Karpas-422 (cell line): Measurements from ENCODE around the gene ITFG1. TPM values are rescaled to one million over a fixed set of nuclear protein-coding genes. Genes with fewer than 3 reads are reported as not detected.

Experiments used
- DNase-seq: peaks from one replicate; pipeline ENCODE4 v3.0.0-alpha.2; 2015
- H2AFZ ChIP-seq: fragments of 200-600 bp; sonication (generic); 2 replicates; pipeline ENCODE4 v1.6.1; 2014; ENCODE audit warnings: antibody characterized with exemption, low read length, mixed read lengths
- H3K27ac ChIP-seq: fragments of 200-600 bp; sonication (generic); 2 replicates; pipeline ENCODE4 v1.5.1; 2014; ENCODE audit warnings: mild to moderate bottlenecking, low read length, moderate library complexity
- H3K27me3 ChIP-seq: fragments of 200-600 bp; sonication (generic); 2 replicates; pipeline ENCODE4 v1.6.1; 2014; ENCODE audit warnings: low read length, mixed read lengths
- H3K36me3 ChIP-seq: fragments of 200-600 bp; sonication (generic); 2 replicates; pipeline ENCODE4 v1.6.1; 2014; ENCODE audit warnings: low read length, mixed read lengths; ENCODE audit not compliant: insufficient read depth
- H3K4me1 ChIP-seq: fragments of 200-600 bp; sonication (generic); 2 replicates; pipeline ENCODE4 v1.6.1; 2014; ENCODE audit warnings: mild to moderate bottlenecking, low read length, mixed read lengths
- H3K4me2 ChIP-seq: fragments of 200-600 bp; sonication (generic); 2 replicates; pipeline ENCODE4 v1.6.1; 2014; ENCODE audit warnings: low read length, low read depth, mild to moderate bottlenecking; ENCODE audit not compliant: poor library complexity, severe bottlenecking
- H3K4me3 ChIP-seq: fragments of 200-600 bp; sonication (generic); 2 replicates; pipeline ENCODE4 v1.5.1; 2014; ENCODE audit warnings: mild to moderate bottlenecking, antibody characterized with exemption, low read length, mixed read lengths
- H3K79me2 ChIP-seq: fragments of 200-600 bp; sonication (generic); 2 replicates; pipeline ENCODE4 v1.6.1; 2014; ENCODE audit warnings: mild to moderate bottlenecking, low read length, mixed read lengths
- H3K9ac ChIP-seq: fragments of 200-600 bp; sonication (generic); 2 replicates; pipeline ENCODE4 v1.6.0; 2014; ENCODE audit warnings: low read length
- H3K9me2 ChIP-seq: fragments of 200-600 bp; sonication (generic), shearing (Covaris generic); replicated peaks from 2 replicates; pipeline ENCODE4 v1.6.0; 2014; ENCODE audit warnings: mild to moderate bottlenecking, low read length, moderate library complexity; ENCODE audit not compliant: insufficient read depth
- H3K9me3 ChIP-seq: fragments of 300-700, 200-600 bp; sonication (generic); 2 replicates; pipeline ENCODE4 v1.6.1; 2014; ENCODE audit warnings: low read length, mixed read lengths
- H4K20me1 ChIP-seq: fragments of 200-600 bp; sonication (generic); 2 replicates; pipeline ENCODE4 v1.6.1; 2014; ENCODE audit warnings: mild to moderate bottlenecking, antibody characterized with exemption, low read length, low read depth; ENCODE audit not compliant: insufficient read depth
- total RNA-seq: library from RNA; depleted of rRNA; stranded (reverse); fragments of >200 nt; shearing (Covaris generic); gene quantifications from 2 replicates; pipeline ENCODE4 v1.2.3, GENCODE V29; 2014; ENCODE audit warnings: low replicate concordance

The ITFG1 gene
- total RNA-seq, 1 experiment from 2014 or later, result 161 TPM

DNA sequence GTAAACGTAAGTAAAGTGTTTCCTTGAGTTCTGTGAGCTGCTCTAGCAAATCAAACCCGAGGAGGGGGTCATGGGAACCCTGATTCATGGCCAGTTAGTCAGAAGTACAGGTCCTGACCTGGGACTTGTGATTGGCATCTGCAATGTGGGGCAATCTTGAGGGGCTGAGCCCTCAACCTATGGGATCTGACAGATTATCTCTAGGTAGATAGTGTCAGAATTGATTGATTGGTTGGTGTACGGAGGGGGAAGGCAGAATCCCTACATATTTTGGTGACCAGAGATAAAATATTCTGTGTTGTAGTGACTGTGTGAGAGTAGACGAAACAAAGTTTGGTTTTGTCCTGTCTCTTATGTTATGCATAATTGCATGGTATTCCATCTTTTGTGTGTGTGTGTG, 216.7 kb downstream of the ITFG1 start:
- no peak overlapping the region for H3K9ac ChIP-seq
- H3K36me3 ChIP-seq, result no peaks in the 10 kb centered on the region; the same call in none of the 2 replicates
- no peaks in the 10 kb centered on the region for H4K20me1 ChIP-seq
- no peak overlapping the region for H2AFZ ChIP-seq
- H3K27ac ChIP-seq, result no peak overlapping the region
- no peaks in the 10 kb centered on the region for H3K9me3 ChIP-seq
- no peaks in the 10 kb centered on the region for H3K79me2 ChIP-seq
- H3K9me2 ChIP-seq, result no peaks in the 10 kb centered on the region
- no peak overlapping the region for H3K4me2 ChIP-seq
- H3K4me3 ChIP-seq, result no peak overlapping the region
- no peak for DNase-seq
- no peaks in the 10 kb centered on the region for H3K27me3 ChIP-seq
- no peaks in the 10 kb centered on the region for H3K4me1 ChIP-seq

DNA sequence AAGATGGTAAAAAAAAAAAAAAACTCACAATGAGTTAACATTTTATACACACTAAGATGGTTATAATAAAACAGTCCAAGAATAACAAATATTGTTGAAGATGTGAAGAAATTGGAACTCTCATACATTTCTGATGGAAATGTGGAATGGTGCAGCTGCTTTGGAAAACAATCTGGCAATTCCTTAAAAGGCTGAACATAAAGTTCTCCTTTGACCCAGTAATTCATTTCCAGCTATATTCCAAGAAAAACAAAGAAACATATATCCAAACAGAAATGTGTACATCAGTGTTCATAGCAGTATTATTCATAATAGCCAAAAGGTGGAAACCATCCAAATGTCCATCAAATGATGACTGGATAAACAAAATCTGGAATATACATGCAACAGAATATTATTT, 219.8 kb downstream of the ITFG1 start:
- Histone ChIP-seq H3K4me2 (no peak overlapping the region), H3K9ac (no peak overlapping the region), H3K4me3 (no peak overlapping the region), H2AFZ (no peak overlapping the region), H3K9me2 (no peaks in the 10 kb centered on the region), H3K27me3 (no peaks in the 10 kb centered on the region), H3K9me3 (no peaks in the 10 kb centered on the region), H3K27ac (no peak overlapping the region), H3K36me3 (peaks cover 4% of the 10 kb centered on the region), H3K4me1 (no peaks in the 10 kb centered on the region), H3K79me2 (no peaks in the 10 kb centered on the region), H4K20me1 (no peaks in the 10 kb centered on the region)
- no peak for DNase-seq

DNA sequence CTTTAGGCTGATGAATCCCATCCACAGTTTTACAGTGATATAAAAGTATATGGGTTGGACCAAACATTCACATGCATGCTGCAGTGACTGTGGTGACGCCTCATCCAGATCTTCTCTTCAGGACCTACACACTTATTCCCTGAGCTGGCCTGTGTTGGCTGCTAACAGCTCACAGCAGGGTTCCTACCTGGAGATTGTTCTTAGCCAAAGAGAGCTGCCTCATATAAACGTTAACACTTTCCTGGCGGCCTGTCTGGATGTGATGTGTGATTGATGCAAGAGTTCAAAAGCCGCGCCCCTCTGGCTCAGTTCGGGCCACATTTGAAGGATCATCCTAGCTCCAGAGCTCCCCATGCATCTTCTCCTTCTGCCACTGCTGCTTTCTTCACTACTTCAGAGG, 224.1 kb downstream of the ITFG1 start:
- DNase-seq, result no peak
- no peak overlapping the region for H3K4me3 ChIP-seq
- H3K4me2 ChIP-seq, result no peak overlapping the region
- H3K4me1 ChIP-seq, result no peaks in the 10 kb centered on the region
- H3K27ac ChIP-seq, result no peak overlapping the region
- no peaks in the 10 kb centered on the region for H3K27me3 ChIP-seq
- no peak overlapping the region for H3K9ac ChIP-seq
- H3K79me2 ChIP-seq, result no peaks in the 10 kb centered on the region
- no peaks in the 10 kb centered on the region for H3K9me3 ChIP-seq
- peaks cover 7% of the 10 kb centered on the region for H3K36me3 ChIP-seq
- H2AFZ ChIP-seq, result no peak overlapping the region
- no peaks in the 10 kb centered on the region for H3K9me2 ChIP-seq
- no peaks in the 10 kb centered on the region for H4K20me1 ChIP-seq

DNA sequence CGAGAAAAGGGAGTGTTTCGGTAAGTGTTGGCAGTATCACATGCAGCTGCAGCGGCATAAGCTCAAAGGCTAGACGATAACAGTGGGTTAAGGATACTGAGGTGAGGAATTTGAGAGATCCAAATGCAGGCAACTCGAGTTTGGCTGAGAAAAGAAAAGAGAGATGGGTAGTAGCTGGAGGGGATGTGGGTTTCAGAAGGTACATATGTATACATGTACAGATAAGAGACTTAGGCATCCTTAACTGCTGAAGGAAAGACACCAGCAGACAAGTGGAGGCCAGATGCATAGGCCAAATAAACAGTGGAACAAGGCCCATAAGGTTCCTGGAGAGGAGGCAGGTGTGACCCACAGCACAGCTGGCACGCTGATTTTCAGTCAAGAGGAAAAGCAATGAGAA, 230.6 kb downstream of the ITFG1 start:
- H3K9ac ChIP-seq, result no peak overlapping the region
- no peak overlapping the region for H2AFZ ChIP-seq
- H3K4me3 ChIP-seq, result no peak overlapping the region
- H3K27ac ChIP-seq, result no peak overlapping the region
- no peaks in the 10 kb centered on the region for H3K79me2 ChIP-seq
- no peak overlapping the region for H3K4me2 ChIP-seq
- peaks cover 14% of the 10 kb centered on the region; the same call in 1 of the 2 replicates for H3K36me3 ChIP-seq
- H4K20me1 ChIP-seq, result no peaks in the 10 kb centered on the region
- no peaks in the 10 kb centered on the region for H3K27me3 ChIP-seq
- no peak for DNase-seq
- H3K9me3 ChIP-seq, result no peaks in the 10 kb centered on the region
- H3K9me2 ChIP-seq, result 0 out of 2 replicates have a peak, but pooled peaks cover 4% of the 10 kb centered on the region
- H3K4me1 ChIP-seq, result no peaks in the 10 kb centered on the region

DNA sequence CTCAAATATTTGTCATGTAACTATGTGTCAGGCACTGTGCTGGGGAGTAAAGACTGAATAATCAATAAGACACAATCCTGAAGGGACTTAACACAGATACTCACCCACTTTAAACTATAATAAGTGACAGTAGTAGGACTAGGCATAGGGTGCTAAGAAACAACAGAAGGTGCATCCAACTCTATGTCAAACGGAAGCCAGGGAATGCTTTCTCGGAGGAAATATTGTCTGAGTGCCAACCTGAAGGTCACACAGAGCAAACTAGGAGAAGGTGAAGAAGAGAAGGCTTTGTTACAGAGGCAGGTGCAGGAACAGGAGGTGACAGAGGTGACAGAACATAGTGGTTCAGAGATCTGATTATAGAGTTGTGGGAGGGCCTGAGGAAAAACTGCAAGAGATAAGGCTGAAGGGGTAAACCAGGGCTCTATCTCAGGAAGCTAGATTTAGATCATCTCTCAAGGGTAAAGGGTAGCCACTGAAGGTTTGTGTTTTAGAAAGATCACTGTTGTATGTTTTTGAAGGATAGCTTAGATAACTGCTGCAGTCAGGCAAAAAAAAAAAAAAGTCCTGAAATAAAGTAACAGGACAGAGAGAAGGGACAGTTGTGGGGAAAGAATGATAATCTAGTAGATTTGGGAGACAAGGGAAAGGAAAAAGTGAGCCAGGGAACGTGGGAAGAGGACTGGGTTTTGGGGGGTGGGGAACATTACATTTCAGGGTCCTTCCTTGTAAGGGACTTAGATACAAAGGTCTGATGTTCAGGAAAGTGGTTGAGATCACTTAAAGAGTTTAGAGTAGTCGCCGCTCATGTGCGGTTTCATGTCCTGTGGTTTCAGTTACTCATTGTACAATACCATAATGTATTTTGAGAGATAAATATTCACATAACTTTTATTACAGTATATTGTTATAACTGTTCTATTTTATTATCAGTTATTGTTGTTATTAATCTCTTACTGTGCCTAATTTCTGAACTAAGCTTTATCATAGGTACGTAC, 231.5 kb downstream of the ITFG1 start:
- Histone ChIP-seq H3K4me1 (no peaks in the 10 kb centered on the region), H3K9me3 (no peaks in the 10 kb centered on the region; the same call in 1 of the 2 replicates), H3K27ac (no peak overlapping the region), H3K4me2 (no peak overlapping the region), H4K20me1 (no peaks in the 10 kb centered on the region), H3K36me3 (peaks cover 13% of the 10 kb centered on the region; the same call in 1 of the 2 replicates), H3K9ac (no peak overlapping the region), H3K79me2 (peaks cover 1% of the 10 kb centered on the region; the same call in 1 of the 2 replicates), H3K27me3 (no peaks in the 10 kb centered on the region), H2AFZ (no peak overlapping the region), H3K9me2 (0 out of 2 replicates have a peak, but pooled peaks cover 4% of the 10 kb centered on the region), H3K4me3 (no peak overlapping the region)
- no peak for DNase-seq

DNA sequence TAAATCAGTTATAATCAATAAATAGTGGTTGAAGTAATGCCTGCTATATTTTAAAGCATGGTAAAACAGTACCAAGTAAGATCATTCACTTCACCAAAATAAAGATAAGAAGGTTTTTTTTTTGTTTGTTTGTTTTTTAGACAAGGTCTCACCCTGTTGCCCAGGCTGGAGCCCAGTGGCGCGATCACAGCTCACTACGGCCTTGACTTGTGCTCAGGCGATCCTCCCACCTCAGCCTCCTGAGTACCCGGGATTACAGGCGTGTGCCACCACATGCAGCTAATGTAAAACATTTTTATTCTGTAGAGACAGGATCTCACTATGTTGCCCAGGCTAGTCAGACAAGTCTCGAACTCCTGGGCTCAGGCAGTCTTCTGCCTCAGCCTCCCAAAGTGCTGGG, 232.6 kb downstream of the ITFG1 start:
- no peak overlapping the region for H3K9ac ChIP-seq
- H3K9me3 ChIP-seq, result no peaks in the 10 kb centered on the region; the same call in 1 of the 2 replicates
- no peak overlapping the region for H3K4me3 ChIP-seq

DNA sequence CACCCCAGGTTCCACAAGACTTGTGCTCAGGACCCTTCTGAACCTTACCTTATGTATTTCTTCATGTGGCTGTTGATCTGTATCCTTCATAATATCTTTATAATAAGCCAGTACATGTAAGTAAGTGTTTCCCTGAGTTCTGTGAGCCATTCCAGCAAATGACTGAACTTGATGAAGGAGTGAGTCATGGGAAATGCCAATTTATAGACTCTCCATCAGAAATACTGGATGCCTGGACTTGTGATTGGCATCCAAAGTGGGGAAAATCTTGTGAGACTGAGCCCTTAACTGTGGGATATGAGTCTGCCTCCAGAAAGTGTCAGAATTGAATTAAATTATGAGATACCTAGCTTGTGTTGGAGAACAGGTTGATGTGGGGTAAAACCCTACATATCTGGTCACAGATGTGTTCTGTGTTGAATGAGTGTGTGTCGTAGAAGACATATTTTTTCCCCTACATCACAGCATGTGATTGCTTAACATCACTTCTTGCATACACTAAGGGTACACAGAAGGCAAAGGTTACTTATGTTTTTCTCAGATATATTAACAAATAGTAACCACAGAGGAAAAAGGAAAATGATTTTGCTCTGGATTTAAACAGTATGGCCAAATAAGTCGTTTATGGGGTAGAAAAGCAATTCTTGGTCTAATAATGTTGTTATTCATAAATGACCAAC, 247.0 kb downstream of the ITFG1 start:
- H2AFZ ChIP-seq, result no peak overlapping the region
- H3K27ac ChIP-seq, result no peak overlapping the region
- no peaks in the 10 kb centered on the region for H3K27me3 ChIP-seq
- H3K9ac ChIP-seq, result no peak overlapping the region
- no peaks in the 10 kb centered on the region for H3K79me2 ChIP-seq
- no peaks in the 10 kb centered on the region for H3K4me1 ChIP-seq
- no peaks in the 10 kb centered on the region for H3K9me3 ChIP-seq
- no peaks in the 10 kb centered on the region for H4K20me1 ChIP-seq
- peaks cover 28% of the 10 kb centered on the region for H3K36me3 ChIP-seq
- no peak overlapping the region for H3K4me3 ChIP-seq
- DNase-seq, result no peak
- H3K4me2 ChIP-seq, result no peak overlapping the region
- H3K9me2 ChIP-seq, result no peaks in the 10 kb centered on the region

More for the DNA sequence above, 232.6 kb downstream of the ITFG1 start:
- 0 out of 2 replicates have a peak, but pooled peaks cover 4% of the 10 kb centered on the region for H3K9me2 ChIP-seq
- no peak overlapping the region for H3K27ac ChIP-seq
- DNase-seq, result no peak
- H3K4me2 ChIP-seq, result no peak overlapping the region
- peaks cover 3% of the 10 kb centered on the region; the same call in 1 of the 2 replicates for H3K79me2 ChIP-seq
- H3K27me3 ChIP-seq, result no peaks in the 10 kb centered on the region
- no peak overlapping the region for H2AFZ ChIP-seq
- peaks cover 11% of the 10 kb centered on the region; the same call in 1 of the 2 replicates for H3K36me3 ChIP-seq
- no peaks in the 10 kb centered on the region for H3K4me1 ChIP-seq
- H4K20me1 ChIP-seq, result no peaks in the 10 kb centered on the region

DNA sequence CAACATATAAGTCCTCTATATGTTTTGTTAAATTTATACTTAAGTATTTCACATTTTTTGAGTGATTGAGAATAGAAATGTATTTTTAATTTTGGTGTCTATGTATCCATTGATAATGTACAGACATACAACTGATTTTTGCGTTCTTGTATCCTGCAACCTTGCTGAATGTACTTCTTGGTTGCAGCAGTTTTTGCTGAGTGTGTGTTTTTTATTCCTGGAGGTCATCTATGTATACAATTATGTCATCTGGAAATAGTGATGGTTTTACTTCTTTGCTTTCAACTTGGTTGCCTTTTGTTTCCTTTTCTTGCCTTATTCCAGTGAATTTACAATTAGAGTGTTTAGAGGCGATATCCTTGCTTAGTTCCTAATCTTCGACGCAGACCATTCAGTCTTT, 249.6 kb downstream of the ITFG1 start:
- peaks cover 13% of the 10 kb centered on the region; the same call in 1 of the 2 replicates for H3K36me3 ChIP-seq
- no peaks in the 10 kb centered on the region for H3K9me3 ChIP-seq
- H3K4me3 ChIP-seq, result no peak overlapping the region
- H2AFZ ChIP-seq, result no peak overlapping the region
- H3K27me3 ChIP-seq, result no peaks in the 10 kb centered on the region
- no peak overlapping the region for H3K4me2 ChIP-seq
- no peak overlapping the region for H3K9ac ChIP-seq
- no peak overlapping the region for H3K27ac ChIP-seq
- H3K4me1 ChIP-seq, result no peaks in the 10 kb centered on the region
- no peak for DNase-seq
- H3K79me2 ChIP-seq, result no peaks in the 10 kb centered on the region
- H3K9me2 ChIP-seq, result no peaks in the 10 kb centered on the region
- H4K20me1 ChIP-seq, result no peaks in the 10 kb centered on the region
